GM12865 (cell line): Measurements from ENCODE around the gene TRIM7.

Source experiments
- DNase-seq: peaks from one replicate; pipeline ENCODE4 v3.0.0; 2010; ENCODE audit warnings: low read depth
- H3K4me3 ChIP-seq: 2 replicates; pipeline ENCODE4 v1.5.1; 2011; ENCODE audit warnings: mild to moderate bottlenecking, low read depth, low read length, control low read depth
- TF ChIP-seq, protein P1 (sequence below): IDR thresholded peaks from 2 replicates; pipeline ENCODE4 v1.5.1; 2011; ENCODE audit warnings: low read length, control low read depth, low read depth, inconsistent platforms; ENCODE audit not compliant: insufficient read depth; ENCODE audit errors: missing control alignments

The TRIM7 gene

DNA sequence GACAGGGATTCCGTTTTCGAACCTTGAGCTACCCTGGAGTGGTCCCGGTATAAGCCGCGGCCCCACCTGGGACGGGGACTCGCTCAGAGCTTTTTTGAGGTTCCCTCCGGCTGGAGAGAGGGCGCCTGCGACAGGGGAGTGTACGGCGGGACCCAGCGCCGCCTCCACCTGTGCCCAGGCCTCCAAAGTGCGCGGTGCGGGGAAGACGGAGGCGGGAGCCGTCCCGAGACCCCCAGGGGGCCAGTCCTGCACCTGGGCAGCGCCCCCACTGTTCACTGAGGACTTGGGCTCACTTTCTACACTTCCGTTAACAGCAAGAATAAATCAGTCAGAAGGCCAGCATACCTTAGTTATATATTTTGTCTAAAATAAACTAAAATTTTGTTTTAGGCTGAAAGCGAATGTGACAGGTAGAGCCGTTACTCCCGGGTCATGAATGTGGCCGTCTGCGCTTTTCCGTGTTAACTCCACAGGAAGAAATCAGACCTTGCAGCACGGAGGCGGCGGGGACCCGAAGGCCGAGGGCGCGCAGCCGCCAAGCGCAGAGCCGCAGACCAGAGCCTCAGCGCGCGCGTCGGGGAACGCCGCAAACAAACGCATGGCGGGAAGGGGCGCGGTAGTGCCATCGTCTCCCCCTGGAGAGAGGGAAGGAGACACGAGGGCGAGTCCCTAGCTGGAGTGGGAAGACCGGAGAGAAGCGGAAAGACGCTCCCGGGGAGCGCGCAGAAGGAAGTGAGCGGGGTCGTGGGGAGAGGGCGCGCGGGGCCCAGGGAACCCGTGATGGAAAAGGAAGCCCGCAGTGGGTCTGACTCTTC is 14.1 kb downstream of the TRIM7 start:
- DNase-seq = peak; percentile 70
- TF ChIP-seq, protein P1, sequence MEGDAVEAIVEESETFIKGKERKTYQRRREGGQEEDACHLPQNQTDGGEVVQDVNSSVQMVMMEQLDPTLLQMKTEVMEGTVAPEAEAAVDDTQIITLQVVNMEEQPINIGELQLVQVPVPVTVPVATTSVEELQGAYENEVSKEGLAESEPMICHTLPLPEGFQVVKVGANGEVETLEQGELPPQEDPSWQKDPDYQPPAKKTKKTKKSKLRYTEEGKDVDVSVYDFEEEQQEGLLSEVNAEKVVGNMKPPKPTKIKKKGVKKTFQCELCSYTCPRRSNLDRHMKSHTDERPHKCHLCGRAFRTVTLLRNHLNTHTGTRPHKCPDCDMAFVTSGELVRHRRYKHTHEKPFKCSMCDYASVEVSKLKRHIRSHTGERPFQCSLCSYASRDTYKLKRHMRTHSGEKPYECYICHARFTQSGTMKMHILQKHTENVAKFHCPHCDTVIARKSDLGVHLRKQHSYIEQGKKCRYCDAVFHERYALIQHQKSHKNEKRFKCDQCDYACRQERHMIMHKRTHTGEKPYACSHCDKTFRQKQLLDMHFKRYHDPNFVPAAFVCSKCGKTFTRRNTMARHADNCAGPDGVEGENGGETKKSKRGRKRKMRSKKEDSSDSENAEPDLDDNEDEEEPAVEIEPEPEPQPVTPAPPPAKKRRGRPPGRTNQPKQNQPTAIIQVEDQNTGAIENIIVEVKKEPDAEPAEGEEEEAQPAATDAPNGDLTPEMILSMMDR = peak; percentile 41
- peak overlapping the region; percentile 91 for H3K4me3 ChIP-seq

DNA sequence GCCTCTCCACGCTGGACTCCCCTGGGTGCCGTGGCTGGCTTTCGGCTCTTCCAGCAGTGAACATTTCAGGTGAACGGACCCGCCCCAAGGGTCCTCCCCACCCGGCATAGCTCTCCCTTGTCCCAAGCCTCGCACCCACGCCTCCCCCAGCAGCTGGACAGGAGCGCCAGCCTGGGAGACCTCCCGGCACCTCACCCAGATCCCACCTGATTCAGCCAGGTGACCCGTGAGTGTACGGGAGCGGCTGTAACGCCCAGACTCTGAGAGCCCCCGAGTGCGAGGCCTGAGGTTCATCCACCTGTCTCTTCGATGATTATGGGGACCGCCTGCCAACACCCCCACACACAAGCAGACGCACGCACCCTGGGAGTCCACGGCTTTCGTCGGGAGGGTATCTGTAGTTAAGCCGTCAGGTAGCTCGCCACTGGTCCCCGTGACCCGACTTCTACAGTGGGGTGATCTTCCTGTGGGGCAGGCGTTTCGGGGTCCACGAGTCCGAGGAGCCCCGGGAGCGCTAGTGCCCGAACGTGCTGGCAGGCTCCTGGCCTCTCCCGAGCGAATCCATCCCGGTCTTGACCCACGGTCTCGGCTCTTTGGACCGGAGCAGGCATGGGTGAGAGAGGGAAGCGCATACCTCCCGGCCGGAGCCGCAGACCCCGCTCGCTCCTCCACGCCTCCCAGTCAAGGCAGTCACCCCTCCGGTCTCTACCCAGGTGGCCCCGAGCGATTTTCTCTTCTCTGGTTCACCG is 14.9 kb downstream of the TRIM7 start:
- H3K4me3 ChIP-seq = peak overlapping the region; percentile 91
- TF ChIP-seq, protein P1 = no peak
- DNase-seq = peak; percentile 47

DNA sequence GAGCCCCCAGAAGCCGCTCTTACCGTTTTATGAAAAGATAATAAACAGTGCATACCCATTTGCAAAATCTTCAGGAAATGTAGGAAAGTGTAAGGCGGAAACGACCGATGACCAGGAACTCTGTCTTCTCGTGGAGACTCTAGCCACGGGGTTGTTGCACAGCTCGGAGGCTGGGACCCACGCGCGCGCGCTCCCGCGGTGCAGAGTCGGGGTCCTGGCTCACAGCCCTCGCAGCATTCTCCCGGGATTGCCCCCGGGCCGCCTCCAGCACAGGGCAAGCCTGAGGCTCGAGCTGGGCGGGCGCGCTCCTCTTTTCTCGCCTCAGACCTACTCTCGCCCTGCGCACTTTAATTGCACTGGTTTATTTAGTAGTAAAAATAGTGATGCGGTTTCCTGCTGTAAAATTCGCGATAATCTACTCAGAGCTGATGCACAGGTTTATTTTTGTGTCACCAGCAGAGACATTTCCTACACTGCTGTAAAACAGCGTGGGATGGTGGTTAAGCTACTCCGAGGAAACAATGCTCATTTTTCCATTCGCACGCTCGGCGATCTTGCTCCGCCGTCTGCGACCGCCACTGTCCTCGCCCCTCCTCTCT is 15.5 kb downstream of the TRIM7 start:
- TF ChIP-seq, protein P1 = no peak
- peak; percentile 62 for DNase-seq
- peak overlapping the region; percentile 91 for H3K4me3 ChIP-seq

DNA sequence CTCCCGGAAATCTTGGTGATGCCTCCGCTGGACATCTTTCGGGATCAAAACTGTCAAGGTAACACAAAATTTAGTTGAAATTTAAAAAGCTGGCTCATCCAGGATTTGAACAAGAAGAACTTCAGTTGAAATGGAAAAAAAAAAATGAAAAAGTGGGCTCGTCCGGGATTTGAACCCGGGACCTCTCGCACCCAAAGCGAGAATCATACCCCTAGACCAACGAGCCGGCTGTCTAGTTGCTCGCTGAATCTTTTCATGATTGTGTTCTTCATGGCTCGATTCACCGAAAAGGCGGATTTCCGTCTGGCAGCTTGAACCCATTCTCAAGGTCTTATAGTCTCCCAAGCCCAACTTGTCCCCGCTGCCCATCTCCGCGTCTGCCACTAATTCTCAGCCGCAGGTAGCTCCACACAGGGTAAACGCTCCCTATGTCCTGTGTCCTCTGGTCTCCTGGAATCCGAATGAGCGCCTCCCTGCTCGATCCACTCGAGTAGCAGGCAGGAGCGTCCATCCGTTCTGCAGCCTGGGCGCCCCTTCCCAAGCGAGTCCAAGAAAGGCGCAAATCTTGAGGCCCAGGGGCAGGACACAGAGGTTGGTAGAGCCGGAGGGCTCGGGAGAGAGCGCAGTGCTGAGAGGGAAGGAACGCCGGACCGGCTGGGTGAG is 16.2 kb downstream of the TRIM7 start:
- peak overlapping the region; percentile 91 for H3K4me3 ChIP-seq
- peak; percentile 89 for DNase-seq
- TF ChIP-seq, protein P1 = no peak

DNA sequence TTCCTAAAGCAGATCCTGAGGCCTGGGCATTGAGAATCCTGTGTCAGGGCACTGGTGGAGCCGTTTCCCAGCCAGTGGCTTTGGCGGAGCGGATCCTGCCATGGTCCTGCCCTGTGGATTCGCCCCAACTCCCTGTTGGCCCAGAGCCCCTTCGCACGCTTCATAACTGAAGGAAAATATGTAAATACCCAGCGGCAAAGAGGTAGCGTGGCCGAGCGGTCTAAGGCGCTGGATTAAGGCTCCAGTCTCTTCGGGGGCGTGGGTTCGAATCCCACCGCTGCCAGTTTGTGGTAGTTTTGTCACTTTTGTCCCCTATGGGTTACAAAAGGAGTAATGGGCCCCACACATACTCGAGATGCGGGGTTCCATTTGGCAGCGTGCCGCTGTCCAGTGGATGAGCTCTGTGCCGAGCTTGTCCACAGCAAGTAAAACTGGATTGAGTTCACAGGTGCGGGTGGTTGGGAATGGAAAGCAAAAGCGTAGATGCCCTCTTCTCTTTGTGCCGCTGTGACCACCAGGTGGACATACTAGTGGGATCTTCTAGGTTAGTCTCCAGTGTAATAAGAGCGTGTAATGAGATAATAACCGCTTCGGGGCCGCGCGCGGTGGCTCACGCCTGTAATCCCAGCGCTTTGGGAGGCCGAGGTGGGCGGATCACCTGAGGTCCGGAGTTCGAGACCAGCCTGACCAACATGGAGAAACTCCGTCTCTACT is 17.3 kb downstream of the TRIM7 start:
- H3K4me3 ChIP-seq = peak overlapping the region; percentile 91
- DNase-seq = peak; percentile 88
- TF ChIP-seq, protein P1 = peak; percentile 23

DNA sequence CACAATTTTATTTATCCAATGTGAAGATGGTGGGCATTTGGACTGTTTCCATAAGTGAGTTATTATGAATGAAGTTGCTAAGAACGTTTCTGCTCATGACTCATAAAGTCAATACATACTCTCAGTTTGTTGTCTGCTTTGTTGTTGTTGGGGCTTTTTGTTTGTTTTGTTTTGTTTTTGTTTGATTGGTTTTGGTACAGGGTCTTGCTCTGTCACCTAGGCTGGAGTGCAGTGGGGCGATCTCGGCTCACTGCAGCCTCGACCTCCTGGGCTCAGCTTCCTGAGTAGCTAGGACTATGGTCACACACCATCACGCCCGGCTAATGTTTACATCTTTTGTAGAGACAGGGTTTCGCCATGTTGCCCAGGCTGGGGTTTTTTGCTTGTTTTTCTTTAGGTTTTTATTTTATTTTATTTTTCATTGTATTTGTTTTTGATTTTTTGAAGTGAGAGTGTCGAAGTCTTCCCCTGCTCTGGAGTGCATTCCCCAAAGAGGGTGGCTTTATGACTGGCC is 18.0 kb downstream of the TRIM7 start:
- TF ChIP-seq, protein P1 = no peak
- peak; percentile 69 for DNase-seq

More for the DNA sequence above, 18.0 kb downstream of the TRIM7 start:
- H3K4me3 ChIP-seq = peak overlapping the region; percentile 91
